Sciatic nerve (tissue), 2 donors: ENCODE data around the gene C1orf146. TPM values are rescaled to one million over a fixed set of nuclear protein-coding genes. Genes with fewer than 3 reads are reported as not detected.
"Not testable (repeated sequence)": the region's sequence is repeated elsewhere in the genome, so short reads cannot be mapped to it uniquely, and the experiment has no call there.

Source experiments
- ATAC-seq: fragments of 200-7000 bp; cut with Tn5 transposase; one replicate; pipeline ENCODE4 v1.9.1; 2020; ENCODE audit warnings: mild to moderate bottlenecking, moderate library complexity
- DNase-seq: peaks from one replicate; pipeline ENCODE4 v3.0.0-alpha.2; 2020; ENCODE audit warnings: low spot score
- intact Hi-C: fragments of 100-400 bp; cut with DNase I; formaldehyde crosslinking; loops from one replicate; pipeline ENCODE4 v1.14.2; 2022
- total RNA-seq: library from RNA; stranded (reverse); fragmentation: NEBNext Ultra II Directional; extraction: Animal tissue kit (Norgen Biotek cat#: 25700); gene quantifications from one replicate; pipeline ENCODE4 v1.2.1, GENCODE V29; 2021
- donor health status: DM: no; HTN: no; CAD: no.
- donor health status: DM: no; HTN: no; CAD: no.

Gene C1orf146
- total RNA-seq, 1 donor from 2014 or later, result not detected

- no peak for ATAC-seq
- no peak for DNase-seq
- intact Hi-C loops, result no loop called here
Observed at GRCh38 chr1:92259350-92259749, 41.6 kb downstream of the C1orf146 start.

DNA sequence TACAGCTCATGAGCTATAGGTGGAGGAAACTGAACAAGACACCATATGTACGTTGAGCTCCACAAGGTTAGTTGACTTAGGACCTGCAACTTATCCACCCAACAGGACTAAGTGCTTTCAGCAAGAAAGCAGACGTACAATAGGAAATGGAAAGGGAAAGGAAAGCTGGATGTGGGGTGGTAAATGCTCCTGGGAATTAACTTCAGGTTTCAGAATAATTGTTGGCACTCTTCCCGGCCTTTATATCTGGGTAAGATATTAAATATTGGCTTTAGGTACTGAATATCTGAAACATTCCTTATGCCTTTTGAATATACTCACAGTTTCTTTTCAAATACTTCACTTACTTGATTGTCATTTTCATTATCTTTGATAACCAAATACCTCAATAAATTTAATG lies 44.8 kb downstream of the C1orf146 start:
- ATAC-seq (no peak), DNase-seq (no peak)
- intact Hi-C loops, result no loop called here

DNA sequence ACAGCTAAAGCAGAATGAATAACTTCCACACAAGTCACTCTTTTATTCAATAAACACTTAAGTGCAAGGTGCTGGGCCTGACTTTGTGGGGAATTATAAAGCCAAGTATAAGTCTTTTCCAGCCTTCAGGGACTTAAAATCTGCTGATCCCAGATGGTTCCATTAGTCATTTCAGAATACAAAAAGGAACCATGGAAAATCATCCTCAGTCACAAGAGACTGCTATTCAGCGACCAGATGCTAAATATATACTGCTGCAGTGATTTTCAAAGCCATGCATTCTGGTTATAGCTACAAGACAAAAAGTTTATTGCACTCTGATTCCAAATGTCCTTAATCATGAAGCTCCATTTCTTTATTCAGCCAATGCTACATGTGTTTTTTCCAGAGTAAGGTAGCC lies 55.3 kb downstream of the C1orf146 start:
- intact Hi-C loops, result no loop called here
- no peak for DNase-seq
- ATAC-seq, result no peak

DNA sequence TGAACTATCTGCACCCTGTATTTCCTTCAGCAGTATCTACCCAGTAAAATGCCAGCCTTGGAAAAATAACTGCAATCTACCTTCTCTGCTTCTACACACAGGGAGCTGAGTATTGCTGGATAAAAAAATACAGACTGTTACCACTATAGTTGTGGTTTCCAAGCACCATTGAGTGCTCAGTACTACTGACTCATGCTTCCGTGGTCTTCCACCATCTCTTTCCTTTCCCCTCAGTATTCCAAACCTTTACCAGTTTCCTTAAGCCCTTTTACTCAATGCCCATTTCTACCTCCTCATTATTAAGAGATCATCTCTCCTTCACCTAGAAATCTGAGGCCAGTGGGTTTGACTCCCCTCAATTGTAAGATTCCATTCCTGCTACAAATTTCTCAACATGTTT lies 57.2 kb downstream of the C1orf146 start:
- no peak for DNase-seq
- intact Hi-C loops, result no loop called here
- ATAC-seq, result no peak

GRCh38 chr1:92276082-92276481 lies 58.4 kb downstream of the C1orf146 start:
- intact Hi-C loops, result no loop called here
- ATAC-seq, result no peak
- no peak for DNase-seq

- intact Hi-C loops, result no loop called here
- ATAC-seq (no peak), DNase-seq (no peak)
Observed at GRCh38 chr1:92277105-92277723, 59.5 kb downstream of the C1orf146 start.

DNA sequence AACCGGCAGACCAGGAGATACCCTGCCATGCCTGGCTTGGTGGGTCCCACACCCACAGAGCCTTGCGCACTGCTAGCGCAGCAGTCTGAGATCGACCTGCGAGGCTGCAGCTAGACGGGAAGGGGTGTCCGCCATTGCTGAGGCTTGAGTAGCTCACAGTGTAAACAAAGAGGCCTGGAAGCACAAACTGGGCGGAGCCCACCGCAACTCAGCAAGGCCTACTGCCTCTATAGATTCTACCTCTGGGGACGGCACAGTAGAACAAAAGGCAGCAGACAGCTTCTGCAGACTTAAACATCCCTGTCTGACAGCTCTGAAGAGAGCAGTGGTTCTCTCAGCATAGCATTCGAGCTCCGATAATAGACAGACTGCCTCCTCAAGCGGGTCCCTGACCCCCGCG lies 62.1 kb downstream of the C1orf146 start:
- ATAC-seq, intact Hi-C loops, DNase-seq: not testable (repeated sequence)

- DNase-seq, ATAC-seq, intact Hi-C loops: not testable (repeated sequence)
Observed at GRCh38 chr1:92281411-92281810, 63.7 kb downstream of the C1orf146 start.

- intact Hi-C loops, result no loop called here
- ATAC-seq (no peak), DNase-seq (no peak)
Observed at GRCh38 chr1:92291372-92291999, 73.8 kb downstream of the C1orf146 start.

Other genes starting within 250 kb of the C1orf146 start
- 0.58 TPM for gene EPHX4, start 187.9 kb upstream of the C1orf146 start, total RNA-seq
- not detected for gene SETSIP, start 142.5 kb upstream of the C1orf146 start, total RNA-seq
- 14.9 TPM for gene BTBD8, start 137.6 kb upstream of the C1orf146 start, total RNA-seq
- 13.8 TPM for gene GLMN, start 81.1 kb downstream of the C1orf146 start, total RNA-seq
- gene RPAP2, start 81.1 kb downstream of the C1orf146 start, total RNA-seq, result 40.7 TPM